MM.1S (cell line): ENCODE data around the gene CYB5RL.

Source experiments
- DNase-seq: peaks from one replicate; pipeline ENCODE4 v3.0.0-alpha.2; 2015
- H2AFZ ChIP-seq: fragments of 300-600 bp; sonication (generic); 2 replicates; pipeline ENCODE4 v1.6.0; 2016; ENCODE audit warnings: antibody characterized with exemption, low read length
- H3F3A ChIP-seq: fragments of 300-600 bp; sonication (generic); 2 replicates; pipeline ENCODE4 v1.6.1; 2016; ENCODE audit warnings: mild to moderate bottlenecking, antibody characterized with exemption, low read length, moderate library complexity, mixed read lengths; ENCODE audit not compliant: insufficient read depth
- H3K27ac ChIP-seq: fragments of 300-600 bp; sonication (generic); 2 replicates; pipeline ENCODE4 v1.5.1; 2016; ENCODE audit warnings: mild to moderate bottlenecking, low read length
- H3K27me3 ChIP-seq: fragments of 300-600 bp; sonication (generic); replicated peaks from 2 replicates; pipeline ENCODE4 v1.6.0; 2016; ENCODE audit warnings: low read length; ENCODE audit not compliant: insufficient read depth
- H3K36me3 ChIP-seq: fragments of 300-600 bp; sonication (generic); replicated peaks from 2 replicates; pipeline ENCODE4 v1.6.1; 2016; ENCODE audit warnings: mild to moderate bottlenecking, low read length, mixed read lengths; ENCODE audit not compliant: insufficient read depth
- H3K4me1 ChIP-seq: fragments of 300-600 bp; sonication (generic); 2 replicates; pipeline ENCODE4 v1.6.1; 2016; ENCODE audit warnings: low read length, mixed read lengths
- H3K4me2 ChIP-seq: fragments of 300-600 bp; sonication (generic); 2 replicates; pipeline ENCODE4 v1.6.0; 2016; ENCODE audit warnings: low read depth, low read length
- H3K4me3 ChIP-seq: fragments of 300-600 bp; sonication (generic); 2 replicates; pipeline ENCODE4 v1.5.1; 2016; ENCODE audit warnings: low read length, mixed read lengths
- H3K79me2 ChIP-seq: fragments of 300-600 bp; sonication (generic); 2 replicates; pipeline ENCODE4 v1.6.1; 2016; ENCODE audit warnings: mixed run types, low read length, mixed read lengths
- H3K9ac ChIP-seq: fragments of 300-600 bp; sonication (generic); 2 replicates; pipeline ENCODE4 v1.6.1; 2016; ENCODE audit warnings: low read length, mixed read lengths
- H3K9me2 ChIP-seq: fragments of 300-600 bp; sonication (generic); replicated peaks from 2 replicates; pipeline ENCODE4 v1.6.1; 2016; ENCODE audit warnings: mild to moderate bottlenecking, low read length, mixed read lengths; ENCODE audit not compliant: insufficient read depth
- H3K9me3 ChIP-seq: fragments of 300-600 bp; sonication (generic); replicated peaks from 2 replicates; pipeline ENCODE4 v1.6.1; 2016; ENCODE audit warnings: mild to moderate bottlenecking, low read length, mixed read lengths; ENCODE audit not compliant: insufficient read depth
- H4K20me1 ChIP-seq: fragments of 300-600 bp; sonication (generic); 2 replicates; pipeline ENCODE4 v1.6.1; 2016; ENCODE audit warnings: mild to moderate bottlenecking, low read length, moderate library complexity, mixed read lengths; ENCODE audit not compliant: insufficient read depth
- CTCF ChIP-seq: fragments of 300-600 bp; sonication (generic); IDR thresholded peaks from 2 replicates; pipeline ENCODE4 v1.5.1; 2016; ENCODE audit warnings: antibody characterized with exemption, low read length, mixed read lengths
- EZH2 ChIP-seq: fragments of 300-600 bp; sonication (generic); optimal IDR thresholded peaks from 2 replicates; pipeline ENCODE3; 2017; ENCODE audit warnings: low read depth, mild to moderate bottlenecking, antibody characterized with exemption, low read length, mixed read lengths
- EZH2phosphoT487 ChIP-seq: fragments of 300-600 bp; sonication (generic); IDR thresholded peaks from 2 replicates; pipeline ENCODE4 v1.6.1; 2018; ENCODE audit warnings: antibody characterized with exemption, low read length

Gene CYB5RL

GRCh38 chr1:54224233-54224632, 24.4 kb upstream of the CYB5RL start:
- H3K27me3 ChIP-seq, result no peaks in the 10 kb centered on the region
- H3K36me3 ChIP-seq, result no peaks in the 10 kb centered on the region

GRCh38 chr1:54223441-54224202, 23.8 kb upstream of the CYB5RL start:
- no peak overlapping the region for H3K4me3 ChIP-seq
- no peak overlapping the region for H3K27ac ChIP-seq

More at GRCh38 chr1:54224233-54224632, 24.4 kb upstream of the CYB5RL start:
- no peaks in the 10 kb centered on the region for H3K79me2 ChIP-seq
- no peak overlapping the region for H3K4me3 ChIP-seq
- no peaks in the 10 kb centered on the region for H4K20me1 ChIP-seq
- H2AFZ ChIP-seq, result no peak overlapping the region
- no peak overlapping the region for H3K9ac ChIP-seq
- DNase-seq, result no peak
- no peaks in the 10 kb centered on the region for H3K9me2 ChIP-seq
- H3K4me2 ChIP-seq, result no peak overlapping the region
- no peak overlapping the region for H3K27ac ChIP-seq
- no peaks in the 10 kb centered on the region for H3F3A ChIP-seq
- no peaks in the 10 kb centered on the region for H3K4me1 ChIP-seq
- TF ChIP-seq EZH2phosphoT487 (no peak), CTCF (no peak)
- H3K9me3 ChIP-seq, result no peaks in the 10 kb centered on the region

GRCh38 chr1:54222711-54223110, 22.9 kb upstream of the CYB5RL start:
- 0 out of 2 replicates have a peak, but pooled peaks cover under 1% of the 10 kb centered on the region for H3K36me3 ChIP-seq
- H3K27me3 ChIP-seq, result no peaks in the 10 kb centered on the region
- no peak overlapping the region for H2AFZ ChIP-seq
- no peaks in the 10 kb centered on the region for H3K79me2 ChIP-seq
- TF ChIP-seq CTCF (no peak), EZH2 (no peak), EZH2phosphoT487 (no peak)
- H3K4me2 ChIP-seq, result no peak overlapping the region
- no peak overlapping the region for H3K27ac ChIP-seq
- H3K4me1 ChIP-seq, result no peaks in the 10 kb centered on the region
- H3K9ac ChIP-seq, result no peak overlapping the region
- no peaks in the 10 kb centered on the region for H3F3A ChIP-seq
- H3K9me3 ChIP-seq, result no peaks in the 10 kb centered on the region
- H3K4me3 ChIP-seq, result no peak overlapping the region
- H3K9me2 ChIP-seq, result no peaks in the 10 kb centered on the region
- H4K20me1 ChIP-seq, result no peaks in the 10 kb centered on the region
- DNase-seq, result no peak

More at GRCh38 chr1:54223441-54224202, 23.8 kb upstream of the CYB5RL start:
- Histone ChIP-seq H3K36me3 (no peaks in the 10 kb centered on the region), H3K4me2 (no peak overlapping the region), H3K27me3 (no peaks in the 10 kb centered on the region), H2AFZ (no peak overlapping the region), H3K9ac (no peak overlapping the region), H4K20me1 (no peaks in the 10 kb centered on the region), H3K79me2 (no peaks in the 10 kb centered on the region), H3K4me1 (no peaks in the 10 kb centered on the region), H3K9me3 (no peaks in the 10 kb centered on the region), H3K9me2 (no peaks in the 10 kb centered on the region), H3F3A (no peaks in the 10 kb centered on the region)
- TF ChIP-seq EZH2 (no peak), EZH2phosphoT487 (no peak), CTCF (no peak)
- no peak for DNase-seq
